ENCODE data around the gene NUDT1. TPM values are rescaled to one million over a fixed set of nuclear protein-coding genes. Genes with fewer than 3 reads are reported as not detected.

The NUDT1 gene
- total RNA-seq, 3 donors from 2014 or later (not counting 1 experiment from before 2014, with no cell fraction given) = 17.9 to 19.2 (median 18.2) TPM

GRCh38 chr7:2273866-2274265, 31.8 kb downstream of the NUDT1 start:
- no peak overlapping the region for H3K4me3 Mint-ChIP-seq
- no peaks in the 10 kb centered on the region for H3K27me3 ChIP-seq (ENCODE audit: control insufficient read depth, insufficient read depth, low read length)
- no peaks in the 10 kb centered on the region for H3K9me3 Mint-ChIP-seq
- DNase-seq (no peak), ATAC-seq (no peak)
- no peak overlapping the region for H3K27ac ChIP-seq (ENCODE audit: low read length)
- TF ChIP-seq CTCF (IDR thresholded peaks at IDR 0.05) = no peak
- H3K4me1 ChIP-seq (ENCODE audit: control insufficient read depth, insufficient read depth, low read length) = no peaks in the 10 kb centered on the region
- H3K4me3 ChIP-seq (ENCODE audit: low read length) = no peak overlapping the region
- H3K27ac Mint-ChIP-seq = no peak overlapping the region
- H3K9me3 ChIP-seq (ENCODE audit: control insufficient read depth, insufficient read depth, low read length) = no peaks in the 10 kb centered on the region
- 98% methylated on average over 18 of the region's 20 CpGs for WGBS (ENCODE audit: insufficient coverage)
- H3K36me3 ChIP-seq (ENCODE audit: control insufficient read depth, insufficient read depth, low read length) = peaks cover 8% of the 10 kb centered on the region
- H3K27me3 Mint-ChIP-seq (ENCODE audit: low read depth in 2 of 2) = no peaks in the 10 kb centered on the region
- no peaks in the 10 kb centered on the region for H3K36me3 Mint-ChIP-seq
- no peaks in the 10 kb centered on the region for H3K4me1 Mint-ChIP-seq
- intact Hi-C loops (cut with micrococcal nuclease) = no loop called here

- WGBS (ENCODE audit: insufficient coverage) = 96% methylated on average over 7 of the region's 7 CpGs
- ATAC-seq = peak in 1 of 3 donors; percentile 37
- H3K36me3 ChIP-seq (ENCODE audit: control insufficient read depth, insufficient read depth, low read length) = peaks cover 6% of the 10 kb centered on the region
Measured at GRCh38 chr7:2274666-2275065, 32.6 kb downstream of the NUDT1 start.

GRCh38 chr7:2275101-2275500, 33.1 kb downstream of the NUDT1 start:
- H3K4me1 Mint-ChIP-seq = no peaks in the 10 kb centered on the region
- no peaks in the 10 kb centered on the region for H3K36me3 Mint-ChIP-seq
- H3K9me3 Mint-ChIP-seq = no peaks in the 10 kb centered on the region
- no peaks in the 10 kb centered on the region for H3K27me3 ChIP-seq (ENCODE audit: control insufficient read depth, insufficient read depth, low read length)
- intact Hi-C loops (cut with micrococcal nuclease) = no loop called here
- H3K36me3 ChIP-seq (ENCODE audit: control insufficient read depth, insufficient read depth, low read length) = peaks cover 6% of the 10 kb centered on the region
- H3K27me3 Mint-ChIP-seq (ENCODE audit: low read depth in 2 of 2) = no peaks in the 10 kb centered on the region
- H3K4me1 ChIP-seq (ENCODE audit: control insufficient read depth, insufficient read depth, low read length) = no peaks in the 10 kb centered on the region
- H3K27ac ChIP-seq (ENCODE audit: low read length) = no peak overlapping the region
- no peaks in the 10 kb centered on the region for H3K9me3 ChIP-seq (ENCODE audit: control insufficient read depth, insufficient read depth, low read length)
- no peak for TF ChIP-seq CTCF (IDR thresholded peaks at IDR 0.05)
- ATAC-seq (no peak), DNase-seq (no peak)
- no peak overlapping the region for H3K4me3 Mint-ChIP-seq
- 94% methylated on average over 18 of the region's 18 CpGs for WGBS (ENCODE audit: insufficient coverage)
- H3K4me3 ChIP-seq (ENCODE audit: low read length) = no peak overlapping the region
- H3K27ac Mint-ChIP-seq = no peak overlapping the region

More at GRCh38 chr7:2274666-2275065, 32.6 kb downstream of the NUDT1 start:
- no peaks in the 10 kb centered on the region for H3K27me3 Mint-ChIP-seq (ENCODE audit: low read depth in 2 of 2)
- no peak for TF ChIP-seq CTCF (IDR thresholded peaks at IDR 0.05)
- no peak overlapping the region for H3K27ac Mint-ChIP-seq
- H3K4me1 Mint-ChIP-seq = no peaks in the 10 kb centered on the region
- no peak for DNase-seq
- intact Hi-C loops (cut with micrococcal nuclease) = no loop called here
- Histone ChIP-seq H3K4me1 (ENCODE audit: control insufficient read depth, insufficient read depth, low read length) (no peaks in the 10 kb centered on the region), H3K4me3 (ENCODE audit: low read length) (no peak overlapping the region), H3K27ac (ENCODE audit: low read length) (no peak overlapping the region), H3K9me3 (ENCODE audit: control insufficient read depth, insufficient read depth, low read length) (no peaks in the 10 kb centered on the region), H3K27me3 (ENCODE audit: control insufficient read depth, insufficient read depth, low read length) (no peaks in the 10 kb centered on the region)
- no peak overlapping the region for H3K4me3 Mint-ChIP-seq
- no peaks in the 10 kb centered on the region for H3K9me3 Mint-ChIP-seq
- no peaks in the 10 kb centered on the region for H3K36me3 Mint-ChIP-seq

GRCh38 chr7:2276107-2276506, 34.1 kb downstream of the NUDT1 start:
- no peaks in the 10 kb centered on the region for H3K27me3 Mint-ChIP-seq (ENCODE audit: low read depth in 2 of 2)
- no peak for ATAC-seq
- no peaks in the 10 kb centered on the region for H3K27me3 ChIP-seq (ENCODE audit: control insufficient read depth, insufficient read depth, low read length)
- H3K36me3 ChIP-seq (ENCODE audit: control insufficient read depth, insufficient read depth, low read length) = peaks cover 6% of the 10 kb centered on the region
- no peak for DNase-seq
- no peaks in the 10 kb centered on the region for H3K9me3 ChIP-seq (ENCODE audit: control insufficient read depth, insufficient read depth, low read length)
- H3K9me3 Mint-ChIP-seq = no peaks in the 10 kb centered on the region
- no peaks in the 10 kb centered on the region for H3K4me1 Mint-ChIP-seq
- no peaks in the 10 kb centered on the region for H3K4me1 ChIP-seq (ENCODE audit: control insufficient read depth, insufficient read depth, low read length)
- no peak overlapping the region for H3K4me3 ChIP-seq (ENCODE audit: low read length)
- H3K27ac ChIP-seq (ENCODE audit: low read length) = no peak overlapping the region
- intact Hi-C loops (cut with micrococcal nuclease) = no loop called here
- 97% methylated on average over 18 of the region's 18 CpGs for WGBS (ENCODE audit: insufficient coverage)
- no peak overlapping the region for H3K4me3 Mint-ChIP-seq
- H3K36me3 Mint-ChIP-seq = no peaks in the 10 kb centered on the region
- H3K27ac Mint-ChIP-seq = no peak overlapping the region
- no peak for TF ChIP-seq CTCF (IDR thresholded peaks at IDR 0.05)

Measured in natural killer cell (primary cell).